ENCODE results near the gene PLEKHJ1.
"Not testable (repeated sequence)": the region's sequence is repeated elsewhere in the genome, so short reads cannot be mapped to it uniquely, and the experiment has no call there.

The PLEKHJ1 gene

GRCh38 chr19:2201473-2202148 lies 34.5 kb downstream of the PLEKHJ1 start:
- DNase-seq (ENCODE audit: extremely low read depth in 1 of 2, low read depth in 1 of 2): no peak

DNA sequence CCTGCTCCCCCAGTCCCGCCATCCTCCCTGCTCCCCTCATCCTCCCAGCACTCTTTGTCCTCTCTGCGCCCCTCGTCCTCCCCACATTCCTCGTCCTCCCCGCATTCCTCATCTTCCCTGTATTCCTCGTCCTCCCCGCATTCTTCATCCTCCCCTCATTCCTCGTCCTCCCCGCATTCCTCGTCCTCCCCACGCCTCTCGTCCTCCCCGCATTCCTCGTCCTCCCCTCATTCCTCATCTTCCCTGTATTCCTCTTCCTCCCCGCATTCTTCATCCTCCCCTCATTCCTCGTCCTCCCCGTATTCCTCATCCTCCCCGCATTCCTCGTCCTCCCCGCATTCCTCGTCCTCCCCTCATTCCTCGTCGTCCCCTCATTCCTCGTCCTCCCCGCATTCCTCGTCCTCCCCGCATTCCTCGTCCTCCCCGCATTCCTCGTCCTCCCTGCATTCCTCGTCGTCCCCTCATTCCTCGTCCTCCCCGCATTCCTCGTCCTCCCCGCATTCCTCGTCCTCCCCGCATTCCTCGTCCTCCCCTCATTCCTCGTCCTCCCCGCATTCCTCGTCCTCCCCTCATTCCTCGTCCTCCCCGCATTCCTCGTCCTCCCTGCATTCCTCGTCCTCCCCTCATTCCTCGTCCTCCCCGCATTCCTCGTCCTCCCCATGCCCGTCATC lies 35.4 kb downstream of the PLEKHJ1 start:
- not testable (repeated sequence) for DNase-seq (ENCODE audit: extremely low read depth in 1 of 2, low read depth in 1 of 2)

DNA sequence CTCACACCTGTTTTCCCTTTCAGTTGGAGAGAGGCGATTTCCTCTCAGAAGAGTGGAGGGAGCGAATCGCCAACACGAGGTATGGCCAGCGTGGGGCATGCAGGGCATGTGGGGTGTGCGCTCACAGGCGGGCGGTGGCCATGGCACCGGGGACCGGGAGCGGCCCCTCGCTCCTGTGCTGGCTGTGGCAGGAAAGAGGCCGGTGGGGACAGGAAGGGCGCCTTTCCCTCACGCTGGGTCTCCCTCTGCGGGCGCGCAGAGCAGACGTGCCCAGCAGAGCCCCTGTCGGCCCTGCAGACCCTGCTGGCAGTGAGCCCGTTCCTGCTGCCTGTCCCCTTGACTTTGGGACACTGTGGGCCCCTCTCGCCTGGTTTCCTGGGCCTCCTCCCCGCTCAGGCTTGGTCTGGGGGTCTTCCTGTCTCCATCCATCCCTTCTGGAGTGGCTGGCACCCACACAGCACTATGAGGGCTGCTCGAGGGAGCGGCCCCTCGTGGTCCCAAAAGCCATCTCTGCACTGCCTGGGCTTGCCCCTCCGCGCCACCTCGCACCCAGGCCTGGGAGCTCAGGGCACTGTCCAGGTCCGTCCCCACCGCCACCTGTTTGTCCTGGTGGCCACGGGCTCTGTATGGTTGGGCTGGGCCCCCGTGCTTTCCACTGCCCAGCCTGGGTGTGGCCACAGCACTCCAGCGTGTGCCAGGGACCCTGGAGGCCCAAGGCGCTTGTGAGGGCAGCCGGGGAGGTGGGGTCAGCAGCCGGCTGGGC lies 36.1 kb downstream of the PLEKHJ1 start:
- DNase-seq (ENCODE audit: extremely low read depth in 1 of 2, low read depth in 1 of 2): no peak

GRCh38 chr19:2199215-2199614 lies 36.9 kb downstream of the PLEKHJ1 start:
- no peak for DNase-seq (ENCODE audit: extremely low read depth in 1 of 2, low read depth in 1 of 2)

- no peak for DNase-seq (ENCODE audit: extremely low read depth in 1 of 2, low read depth in 1 of 2)
Observed at GRCh38 chr19:2198317-2198716, 37.8 kb downstream of the PLEKHJ1 start.

DNA sequence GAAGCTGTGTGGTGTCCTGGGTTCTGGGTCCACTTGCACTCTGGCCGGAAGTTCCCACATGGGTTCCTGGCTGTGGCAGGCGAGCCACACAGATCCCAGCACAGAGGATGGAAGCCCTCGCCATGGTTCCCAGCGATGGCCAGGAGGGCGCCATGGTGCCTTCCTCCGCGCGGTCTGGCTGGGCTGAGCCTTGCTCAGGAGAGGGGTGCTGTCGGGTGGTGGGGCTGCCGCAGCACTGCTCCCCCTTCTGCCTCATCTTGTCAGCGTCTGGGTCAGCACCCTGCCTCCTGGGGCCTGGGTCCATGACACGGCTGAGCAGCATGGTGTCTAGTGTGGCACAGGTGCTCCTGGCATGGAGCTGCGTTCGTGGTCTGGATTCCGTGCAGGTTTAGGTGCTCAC lies 38.9 kb downstream of the PLEKHJ1 start:
- DNase-seq (ENCODE audit: extremely low read depth in 1 of 2, low read depth in 1 of 2): no peak

DNA sequence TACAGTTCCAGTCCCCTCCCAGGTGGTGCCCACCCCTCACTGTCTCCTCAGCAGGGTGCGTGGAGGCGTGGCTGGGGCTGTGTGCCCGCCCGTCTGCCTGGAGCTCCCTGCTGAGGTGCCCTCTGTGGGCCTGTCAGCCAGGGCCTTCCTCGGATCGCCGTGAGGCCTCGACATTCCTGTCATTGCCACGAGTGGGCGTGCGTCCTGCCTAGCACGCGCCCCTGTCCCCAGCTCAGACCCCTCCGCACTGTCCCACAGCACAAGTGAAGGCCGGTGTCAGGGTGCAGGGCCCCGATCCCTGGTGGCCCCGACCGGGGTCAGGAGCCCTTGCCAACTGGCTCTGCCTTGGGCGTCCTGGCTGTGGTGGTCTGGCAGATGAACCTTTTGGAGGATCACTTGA lies 40.2 kb downstream of the PLEKHJ1 start:
- DNase-seq (ENCODE audit: extremely low read depth in 1 of 2, low read depth in 1 of 2): no peak

GRCh38 chr19:2195361-2195760 lies 40.8 kb downstream of the PLEKHJ1 start:
- DNase-seq (ENCODE audit: extremely low read depth in 1 of 2, low read depth in 1 of 2): no peak

GRCh38 chr19:2194513-2195078 lies 41.5 kb downstream of the PLEKHJ1 start:
- no peak for DNase-seq (ENCODE audit: extremely low read depth in 1 of 2, low read depth in 1 of 2)

DNA sequence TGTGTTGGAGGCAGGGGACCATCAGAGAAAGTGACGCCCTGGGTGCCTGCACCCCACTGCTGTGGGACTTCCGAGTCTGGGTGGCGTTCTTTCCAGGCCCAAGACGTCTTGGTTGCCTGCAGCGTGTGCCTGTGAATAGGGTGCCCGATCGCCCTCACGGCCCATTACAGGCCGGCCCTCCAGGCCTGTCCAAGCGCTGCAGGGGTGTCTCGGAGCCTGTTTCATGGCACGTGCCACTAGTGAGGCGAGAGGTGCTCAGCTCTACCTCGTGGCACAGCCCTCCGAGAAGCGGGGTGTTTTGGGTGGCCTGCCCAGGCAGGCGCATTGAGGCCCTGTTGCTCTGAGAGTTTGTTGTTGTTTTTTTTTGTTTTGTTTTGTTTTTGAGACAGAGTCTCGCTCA lies 42.3 kb downstream of the PLEKHJ1 start:
- no peak for DNase-seq (ENCODE audit: extremely low read depth in 1 of 2, low read depth in 1 of 2)

DNA sequence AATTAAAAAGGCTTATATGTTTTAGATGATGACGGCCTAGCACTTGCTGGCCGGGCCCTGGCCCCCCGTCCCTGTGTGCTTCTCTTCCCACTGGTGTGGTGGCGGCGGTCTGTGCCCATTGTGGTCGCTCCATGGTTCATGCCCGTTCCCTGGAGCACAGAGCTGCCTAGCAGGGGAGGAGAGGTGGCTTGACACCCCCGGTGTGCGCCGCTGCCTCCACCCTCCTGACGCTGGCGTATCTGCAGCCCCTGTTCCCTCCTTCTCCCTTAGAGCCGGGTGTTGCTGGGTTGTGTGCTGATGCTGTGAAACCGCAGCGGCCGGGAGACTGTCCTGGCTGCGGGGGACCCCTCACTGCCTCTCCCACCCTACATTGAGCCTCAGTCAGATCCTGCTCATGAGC lies 43.3 kb downstream of the PLEKHJ1 start:
- DNase-seq (ENCODE audit: extremely low read depth in 1 of 2, low read depth in 1 of 2): no peak

GRCh38 chr19:2191456-2192310 lies 44.4 kb downstream of the PLEKHJ1 start:
- no peak for DNase-seq (ENCODE audit: extremely low read depth in 1 of 2, low read depth in 1 of 2)

GRCh38 chr19:2190848-2191455 lies 45.2 kb downstream of the PLEKHJ1 start:
- no peak for DNase-seq (ENCODE audit: extremely low read depth in 1 of 2, low read depth in 1 of 2)

- DNase-seq (ENCODE audit: extremely low read depth in 1 of 2, low read depth in 1 of 2): no peak
Observed at GRCh38 chr19:2189880-2190279, 46.2 kb downstream of the PLEKHJ1 start.

DNA sequence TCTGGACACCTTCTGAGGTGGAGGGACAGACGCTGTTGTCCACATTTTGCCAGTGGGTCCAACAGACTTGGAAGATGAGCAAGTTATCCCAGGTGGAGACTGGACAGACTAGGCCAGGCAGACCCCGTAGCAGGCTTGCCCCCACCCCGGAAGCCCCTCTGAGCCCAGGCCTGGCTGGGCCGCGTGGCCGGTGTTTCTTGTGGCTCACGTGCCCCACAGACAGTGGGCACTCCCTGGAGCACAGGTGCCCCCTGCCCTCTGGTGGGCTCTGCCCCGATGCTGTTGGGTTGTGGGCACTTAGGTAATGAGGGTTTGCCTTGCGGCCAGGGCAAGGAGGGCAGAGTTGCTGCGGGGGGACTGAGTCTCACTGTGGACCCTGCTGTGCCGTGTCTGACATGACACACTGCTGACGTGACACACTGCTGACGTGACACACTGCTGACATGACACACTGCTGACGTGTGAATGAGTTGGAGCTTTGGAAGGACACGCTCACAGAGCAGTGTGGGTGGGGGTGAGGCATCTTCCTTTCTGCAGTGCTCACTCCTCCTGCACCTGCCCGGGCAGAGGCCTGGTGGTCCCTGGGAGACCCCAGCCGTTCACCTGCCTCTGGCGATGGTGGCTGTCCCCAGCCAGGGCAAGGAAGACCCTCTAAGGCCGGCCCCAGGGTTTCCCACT lies 47.3 kb downstream of the PLEKHJ1 start:
- DNase-seq (ENCODE audit: extremely low read depth in 1 of 2, low read depth in 1 of 2): peak in 1 of 2 donors; percentile 35

- DNase-seq (ENCODE audit: extremely low read depth in 1 of 2, low read depth in 1 of 2): no peak
Observed at GRCh38 chr19:2187159-2187558, 49.0 kb downstream of the PLEKHJ1 start.

DNA sequence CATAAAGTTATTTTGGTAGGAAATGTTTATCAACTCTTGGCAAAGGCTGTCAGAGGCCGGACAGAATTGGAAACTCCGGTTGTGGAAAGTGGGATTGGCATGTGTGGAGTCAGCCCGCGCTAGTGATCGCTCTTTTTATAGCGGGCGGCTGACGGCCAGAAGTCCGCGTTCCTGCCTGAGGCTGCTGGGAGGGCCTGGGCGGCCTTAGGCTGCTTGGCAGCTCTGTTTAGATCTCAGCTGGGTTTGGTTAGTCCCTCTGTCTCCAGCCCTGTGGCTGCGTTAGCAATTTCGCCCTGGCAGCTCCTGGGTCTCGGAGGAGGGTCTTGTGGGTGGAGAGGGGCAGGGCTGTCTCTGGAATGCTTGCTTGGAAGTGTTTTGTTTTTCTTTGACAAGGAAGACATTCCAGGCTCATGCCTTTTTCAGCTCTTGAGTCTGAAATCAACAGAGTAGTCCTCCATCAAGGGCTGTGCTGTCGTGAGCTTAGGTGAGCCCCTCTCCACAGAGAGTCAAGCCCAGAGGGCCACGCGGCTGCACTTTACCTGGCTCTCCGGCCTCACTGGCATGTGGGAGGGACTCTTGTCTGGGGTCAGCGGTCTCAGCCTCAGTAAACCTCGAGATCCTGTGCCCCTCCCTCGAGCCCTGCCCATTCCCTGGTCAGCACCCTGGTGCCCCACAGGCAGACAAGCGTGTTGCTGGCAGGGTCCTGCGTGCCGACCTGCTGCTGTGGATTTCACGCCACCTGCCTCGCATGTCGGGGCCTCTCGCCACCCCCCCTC lies 49.9 kb downstream of the PLEKHJ1 start:
- no peak for DNase-seq (ENCODE audit: extremely low read depth in 1 of 2, low read depth in 1 of 2)

DNA sequence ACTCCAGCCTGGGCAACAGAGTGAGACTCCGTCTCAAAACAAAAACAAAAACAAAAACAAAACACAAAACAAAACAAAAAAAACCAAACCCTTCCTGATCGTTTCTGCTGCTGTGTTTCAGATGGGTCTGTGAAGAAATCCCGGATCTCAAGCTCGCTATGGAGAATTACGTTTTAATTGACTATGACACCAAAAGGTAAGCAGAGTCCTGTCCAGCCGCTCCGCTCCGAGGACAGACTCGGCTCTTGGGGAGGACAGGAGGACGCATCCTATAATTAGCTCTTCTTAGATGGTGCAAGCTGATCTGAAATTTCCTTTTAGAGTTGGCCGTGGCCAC lies 50.4 kb downstream of the PLEKHJ1 start:
- no peak for DNase-seq (ENCODE audit: extremely low read depth in 1 of 2, low read depth in 1 of 2)

GRCh38 chr19:2184422-2184975 lies 51.6 kb downstream of the PLEKHJ1 start:
- DNase-seq (ENCODE audit: extremely low read depth in 1 of 2, low read depth in 1 of 2): no peak

Measured in stimulated activated CD8-positive, alpha-beta memory T cell treated with anti-CD3 and anti-CD28 coated beads, Interleukin-7, amount 100 ng/mL, for 48 hours (primary cell).